MG63 (cell line): ENCODE measurements around the gene NCAPG2. TPM values are rescaled to one million over a fixed set of nuclear protein-coding genes. Genes with fewer than 3 reads are reported as not detected.
"Not testable (repeated sequence)": the region's sequence is repeated elsewhere in the genome, so short reads cannot be mapped to it uniquely, and the experiment has no call there.

ENCODE experiments used
- DNase-seq: peaks from one replicate; pipeline ENCODE4 v3.0.0-alpha.2; 2020
- H3K27me3 ChIP-seq: fragments of 250-450 bp; sonication (Bioruptor Pico); 2 replicates; pipeline ENCODE4 v1.5.1; 2020; ENCODE audit warnings: mild to moderate bottlenecking, moderate library complexity
- H3K36me3 ChIP-seq: fragments of 250-450 bp; sonication (Bioruptor Pico); 2 replicates; pipeline ENCODE4 v1.5.1; 2020; ENCODE audit warnings: mild to moderate bottlenecking, moderate library complexity
- H3K4me3 ChIP-seq: fragments of 250-450 bp; sonication (Bioruptor Pico); 2 replicates; pipeline ENCODE4 v1.5.1; 2020; ENCODE audit warnings: mild to moderate bottlenecking, moderate library complexity
- H3K9me3 ChIP-seq: fragments of 250-450 bp; sonication (Bioruptor Pico); 2 replicates; pipeline ENCODE4 v1.5.1; 2020; ENCODE audit warnings: mild to moderate bottlenecking, moderate library complexity
- total RNA-seq: library from RNA; depleted of rRNA; stranded (reverse); fragments of >200 nt; shearing (Covaris generic); gene quantifications from 2 replicates; pipeline ENCODE4 v1.2.3, GENCODE V29; 2014; ENCODE audit warnings: low replicate concordance

Gene NCAPG2
- total RNA-seq, 1 experiment from 2014 or later: 13.8 TPM

GRCh38 chr7:158702196-158702595, 2.4 kb downstream of the NCAPG2 start:
- Histone ChIP-seq H3K4me3 (no peak overlapping the region), H3K9me3 (no peaks in the 10 kb centered on the region), H3K27me3 (no peaks in the 10 kb centered on the region), H3K36me3 (peaks cover 28% of the 10 kb centered on the region)
- no peak for DNase-seq

DNA sequence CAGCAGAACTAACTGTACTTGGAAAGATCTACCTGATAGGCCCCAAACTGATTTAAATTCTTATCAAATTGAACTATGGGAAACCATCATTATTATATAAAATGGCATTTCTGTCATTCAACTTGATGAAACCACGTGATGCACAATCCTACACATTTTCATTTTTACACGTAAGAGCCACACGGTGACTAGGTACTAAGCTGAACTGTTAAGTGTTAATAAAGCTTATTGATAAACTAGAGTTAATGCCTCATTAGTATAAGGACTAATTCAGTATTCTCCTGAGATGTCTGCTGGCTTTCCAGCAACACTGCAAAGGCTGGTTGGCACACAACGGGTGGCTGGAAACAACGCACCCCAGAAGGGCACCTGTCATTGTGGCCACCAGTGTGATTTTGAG, 4.6 kb downstream of the NCAPG2 start:
- Histone ChIP-seq H3K27me3 (no peaks in the 10 kb centered on the region), H3K4me3 (no peak overlapping the region), H3K9me3 (no peaks in the 10 kb centered on the region), H3K36me3 (peaks cover 35% of the 10 kb centered on the region)
- DNase-seq: no peak

GRCh38 chr7:158699341-158699740, 5.3 kb downstream of the NCAPG2 start:
- no peaks in the 10 kb centered on the region for H3K9me3 ChIP-seq
- no peaks in the 10 kb centered on the region for H3K27me3 ChIP-seq
- no peak for DNase-seq
- H3K36me3 ChIP-seq: peaks cover 35% of the 10 kb centered on the region
- H3K4me3 ChIP-seq: no peak overlapping the region

DNA sequence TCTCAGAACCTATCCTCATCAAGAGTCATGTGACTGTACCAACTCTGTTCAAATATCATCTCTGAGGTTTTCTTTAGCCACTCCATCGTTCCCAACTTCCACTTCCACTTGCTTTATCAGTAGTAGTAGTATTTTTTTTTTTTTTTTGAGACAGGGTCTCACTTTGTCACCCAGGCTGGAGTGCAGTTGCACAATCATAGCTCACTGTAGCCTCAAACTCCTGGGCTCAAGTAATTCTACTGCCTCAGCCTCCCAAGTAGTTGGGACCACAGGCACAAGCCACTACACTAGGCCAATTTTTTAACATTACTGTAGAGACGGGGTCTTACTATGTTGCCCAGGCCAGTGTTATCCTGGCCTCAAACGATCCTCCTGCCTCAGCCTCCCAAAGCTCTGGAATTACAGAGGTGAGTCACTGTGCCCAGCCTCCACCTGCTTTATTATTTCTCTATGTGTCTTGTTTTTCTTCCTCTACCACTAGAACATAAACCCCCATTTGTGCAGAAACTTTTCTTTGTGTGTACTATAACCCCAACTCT, 5.9 kb downstream of the NCAPG2 start:
- Histone ChIP-seq H3K4me3 (no peak overlapping the region), H3K36me3 (peaks cover 35% of the 10 kb centered on the region), H3K27me3 (no peaks in the 10 kb centered on the region), H3K9me3 (no peaks in the 10 kb centered on the region)
- no peak for DNase-seq

DNA sequence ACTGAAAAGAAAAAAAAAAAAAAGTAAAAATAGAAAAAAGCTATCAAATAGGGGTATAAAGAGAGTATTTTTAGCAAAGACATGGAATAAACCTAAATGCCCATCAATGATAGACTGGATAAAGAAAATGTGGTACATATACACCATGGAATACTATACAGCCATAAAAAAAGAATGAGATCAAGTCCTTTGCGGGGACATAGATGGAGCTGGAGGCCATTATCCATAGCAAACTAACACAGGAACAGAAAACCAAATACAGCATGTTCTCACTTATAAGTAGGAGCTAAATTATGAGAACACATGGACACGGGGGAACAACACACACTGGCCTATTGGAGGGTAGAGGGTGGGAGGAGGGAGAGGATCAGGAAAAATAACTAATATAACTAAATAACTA, 7.0 kb downstream of the NCAPG2 start:
- DNase-seq, H3K27me3 ChIP-seq, H3K9me3 ChIP-seq, H3K4me3 ChIP-seq: not testable (repeated sequence)
- H3K36me3 ChIP-seq: peaks cover 35% of the 10 kb centered on the region

- Histone ChIP-seq H3K27me3 (no peaks in the 10 kb centered on the region), H3K36me3 (peaks cover 27% of the 10 kb centered on the region), H3K4me3 (no peak overlapping the region), H3K9me3 (no peaks in the 10 kb centered on the region)
- DNase-seq: no peak
Observed at GRCh38 chr7:158695726-158696452, 8.7 kb downstream of the NCAPG2 start.

DNA sequence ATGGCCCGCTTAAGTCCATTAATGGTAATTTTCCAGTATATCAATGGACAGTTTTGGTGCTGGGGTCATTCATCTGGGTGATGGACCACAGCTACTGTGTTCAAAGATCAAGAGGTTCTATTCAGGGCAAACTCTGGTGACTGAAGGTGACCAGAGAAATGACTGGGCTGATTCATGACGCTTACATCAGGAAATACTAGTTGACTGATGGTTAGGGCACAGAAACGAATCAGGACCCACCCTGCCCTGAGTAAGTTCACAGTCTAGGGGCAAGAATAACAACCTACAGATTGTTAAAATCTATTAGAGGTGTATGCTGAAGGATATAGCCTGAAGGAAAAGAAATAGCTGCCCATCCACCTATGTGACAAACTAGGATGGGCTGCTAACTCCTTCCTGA, 9.5 kb downstream of the NCAPG2 start:
- no peak for DNase-seq
- Histone ChIP-seq H3K9me3 (no peaks in the 10 kb centered on the region), H3K36me3 (peaks cover 23% of the 10 kb centered on the region), H3K27me3 (no peaks in the 10 kb centered on the region), H3K4me3 (no peak overlapping the region)

GRCh38 chr7:158694650-158695049, 10.0 kb downstream of the NCAPG2 start:
- Histone ChIP-seq H3K27me3 (no peaks in the 10 kb centered on the region), H3K36me3 (peaks cover 23% of the 10 kb centered on the region), H3K9me3 (no peaks in the 10 kb centered on the region)

DNA sequence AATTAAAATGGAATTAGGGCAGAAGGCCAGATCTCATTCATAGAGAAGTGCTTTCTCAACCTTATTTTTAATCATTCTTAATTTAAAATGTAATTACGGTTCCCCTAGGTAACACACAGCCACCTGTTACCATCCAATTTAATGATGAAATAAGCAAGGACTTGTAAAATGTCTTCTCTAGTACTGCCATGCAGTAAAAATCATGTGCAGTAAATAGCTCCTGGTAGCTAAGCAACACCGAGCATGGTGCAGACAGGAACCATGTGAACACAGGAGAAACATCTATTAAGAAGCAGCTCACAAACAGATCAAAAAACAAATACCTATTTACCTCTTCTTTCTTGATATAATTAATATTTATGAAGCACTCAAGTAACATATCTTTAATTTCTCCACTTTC, 15.1 kb downstream of the NCAPG2 start:
- Histone ChIP-seq H3K36me3 (peaks cover 12% of the 10 kb centered on the region), H3K27me3 (no peaks in the 10 kb centered on the region), H3K4me3 (no peak overlapping the region), H3K9me3 (no peaks in the 10 kb centered on the region)
- DNase-seq: no peak

More at GRCh38 chr7:158694650-158695049, 10.0 kb downstream of the NCAPG2 start:
- no peak for DNase-seq
- H3K4me3 ChIP-seq: no peak overlapping the region

GRCh38 chr7:158687406-158687805, 17.2 kb downstream of the NCAPG2 start:
- no peaks in the 10 kb centered on the region for H3K27me3 ChIP-seq
- peaks cover 15% of the 10 kb centered on the region for H3K36me3 ChIP-seq
- H3K9me3 ChIP-seq: no peaks in the 10 kb centered on the region
- DNase-seq: no peak
- no peak overlapping the region for H3K4me3 ChIP-seq

GRCh38 chr7:158685693-158686092, 18.9 kb downstream of the NCAPG2 start:
- Histone ChIP-seq H3K9me3 (no peaks in the 10 kb centered on the region), H3K4me3 (no peak overlapping the region), H3K36me3 (peaks cover 17% of the 10 kb centered on the region), H3K27me3 (no peaks in the 10 kb centered on the region)
- no peak for DNase-seq

DNA sequence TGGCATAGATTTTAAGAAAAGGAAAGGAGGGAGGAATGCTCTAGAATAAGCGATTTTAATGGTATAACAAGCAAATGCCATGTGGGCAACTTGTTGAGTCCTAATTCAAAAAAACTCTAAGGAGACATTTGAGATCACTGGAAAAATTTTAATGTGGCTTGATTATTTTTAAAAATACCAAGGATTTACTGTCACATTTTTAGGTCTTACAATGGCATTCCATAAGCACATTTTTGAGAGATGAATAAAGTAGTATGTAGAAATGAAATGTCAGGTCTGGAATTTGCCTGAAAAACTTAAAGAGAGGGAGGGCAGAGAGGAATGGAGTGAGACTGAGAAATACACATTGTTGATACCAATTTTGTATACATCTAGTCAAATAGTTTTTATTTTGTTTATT, 20.3 kb downstream of the NCAPG2 start:
- no peaks in the 10 kb centered on the region for H3K9me3 ChIP-seq
- DNase-seq: no peak
- H3K36me3 ChIP-seq: peaks cover 26% of the 10 kb centered on the region
- no peak overlapping the region for H3K4me3 ChIP-seq
- no peaks in the 10 kb centered on the region for H3K27me3 ChIP-seq

DNA sequence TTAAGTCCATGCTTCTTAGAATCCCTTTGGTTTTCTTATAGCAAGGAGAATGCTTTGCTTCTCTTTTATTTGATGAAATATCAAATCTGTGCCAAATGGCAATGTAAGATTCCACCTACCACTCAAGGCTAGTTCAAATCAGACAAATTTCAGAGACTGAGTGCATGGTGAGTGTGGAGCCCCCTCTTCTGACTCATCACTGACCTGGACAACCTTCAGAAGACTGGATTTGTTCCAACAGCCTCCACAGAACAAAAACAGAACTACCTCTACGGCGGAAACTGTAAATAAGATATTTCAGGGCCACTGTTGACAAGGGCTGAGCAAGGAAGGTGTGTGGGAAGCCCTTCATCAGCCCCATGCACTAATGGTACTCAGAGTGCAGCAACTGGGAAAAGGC, 21.1 kb downstream of the NCAPG2 start:
- Histone ChIP-seq H3K9me3 (no peaks in the 10 kb centered on the region), H3K4me3 (no peak overlapping the region), H3K36me3 (peaks cover 26% of the 10 kb centered on the region), H3K27me3 (no peaks in the 10 kb centered on the region)
- no peak for DNase-seq

DNA sequence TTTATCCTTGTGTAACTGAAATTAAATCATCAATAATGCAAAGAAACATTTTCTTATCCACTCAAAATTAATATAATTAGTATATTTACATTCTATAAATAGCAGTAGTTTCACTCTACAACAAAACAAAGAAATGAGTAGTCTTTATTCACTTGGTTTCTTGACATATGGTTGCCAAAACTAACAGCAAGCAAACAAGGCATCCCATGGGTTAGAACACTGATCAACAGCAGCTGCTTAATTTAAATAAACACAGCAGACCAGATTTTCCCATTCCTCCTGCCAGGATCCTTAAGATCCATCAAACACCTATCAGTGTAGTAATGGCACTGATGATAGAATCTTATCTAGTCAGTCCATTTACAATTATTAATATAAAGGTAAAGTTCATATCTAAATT, 22.1 kb downstream of the NCAPG2 start:
- no peaks in the 10 kb centered on the region for H3K9me3 ChIP-seq
- peaks cover 21% of the 10 kb centered on the region for H3K36me3 ChIP-seq
- H3K4me3 ChIP-seq: no peak overlapping the region
- DNase-seq: no peak
- H3K27me3 ChIP-seq: no peaks in the 10 kb centered on the region

DNA sequence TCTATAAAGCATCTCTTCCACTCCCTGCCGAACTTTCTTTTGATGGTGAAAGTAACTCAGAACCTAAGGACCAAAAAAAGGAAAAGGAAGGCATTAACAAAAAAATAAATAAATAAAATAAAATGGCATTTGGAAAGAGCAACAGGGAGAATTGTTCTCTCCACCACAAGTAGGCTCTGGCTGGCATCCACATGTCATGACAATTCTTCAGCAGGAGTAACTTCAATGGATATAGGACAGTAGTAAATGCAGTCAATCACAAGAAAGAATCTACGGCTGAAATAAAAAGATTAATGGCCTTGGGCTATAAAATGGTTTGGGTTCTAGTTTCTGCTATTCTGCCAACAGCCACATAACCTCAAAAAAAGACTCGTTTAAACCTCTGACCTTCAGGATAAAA, 23.9 kb downstream of the NCAPG2 start:
- H3K36me3 ChIP-seq: peaks cover 17% of the 10 kb centered on the region
- H3K4me3 ChIP-seq: no peak overlapping the region
- no peak for DNase-seq
- no peaks in the 10 kb centered on the region for H3K27me3 ChIP-seq
- no peaks in the 10 kb centered on the region for H3K9me3 ChIP-seq

- no peak for DNase-seq
- Histone ChIP-seq H3K4me3 (no peak overlapping the region), H3K27me3 (no peaks in the 10 kb centered on the region), H3K9me3 (no peaks in the 10 kb centered on the region), H3K36me3 (peaks cover 19% of the 10 kb centered on the region)
Observed at GRCh38 chr7:158676906-158677305, 27.7 kb downstream of the NCAPG2 start.

- Histone ChIP-seq H3K27me3 (no peaks in the 10 kb centered on the region), H3K36me3 (peaks cover 17% of the 10 kb centered on the region), H3K9me3 (no peaks in the 10 kb centered on the region), H3K4me3 (no peak overlapping the region)
- no peak for DNase-seq
Observed at GRCh38 chr7:158676171-158676840, 28.3 kb downstream of the NCAPG2 start.

- peaks cover 4% of the 10 kb centered on the region; the same call in 1 of the 2 replicates for H3K36me3 ChIP-seq
- H3K27me3 ChIP-seq: no peaks in the 10 kb centered on the region
- DNase-seq: peak; percentile 16
- H3K4me3 ChIP-seq: no peak overlapping the region
- H3K9me3 ChIP-seq: no peaks in the 10 kb centered on the region
Observed at GRCh38 chr7:158672975-158673374, 31.6 kb downstream of the NCAPG2 start.
